Tibial nerve (tissue), 4 donors: ENCODE measurements around the gene ERO1B. TPM values are rescaled to one million over a fixed set of nuclear protein-coding genes. Genes with fewer than 3 reads are reported as not detected.

ENCODE experiments used
- DNase-seq, 2 donors: peaks; one replicate each; pipeline ENCODE4 v3.0.0-alpha.2; 2019; ENCODE audit warnings: low spot score in 2 of 2
- H3K27ac ChIP-seq, 4 donors: fragments of 200-600 bp; sonication (generic) in 3 of 4; one replicate each; pipeline ENCODE4 v1.5.1; 2017 to 2019; ENCODE audit warnings: mild to moderate bottlenecking in 1 of 4
- H3K27me3 ChIP-seq, 2 donors: fragments of 200-600 bp; sonication (generic) in 1 of 2; one replicate each; pipeline versions ENCODE4 v1.5.1 to v1.6.0; 2017 to 2019
- H3K36me3 ChIP-seq, 3 donors: fragments of 200-600 bp; sonication (generic); one replicate each; pipeline ENCODE4 v1.5.1; 2018 to 2019
- H3K4me1 ChIP-seq, 4 donors: fragments of 200-600 bp; sonication (generic) in 3 of 4; one replicate each; pipeline ENCODE4 v1.5.1; 2017 to 2019
- H3K4me3 ChIP-seq, 4 donors: fragments of 200-600 bp; sonication (generic) in 3 of 4; one replicate each; pipeline ENCODE4 v1.5.1; 2017 to 2019; ENCODE audit warnings: mild to moderate bottlenecking in 1 of 4, moderate library complexity in 1 of 4
- H3K9me3 ChIP-seq, 4 donors: fragments of 200-600 bp; sonication (generic) in 3 of 4; one replicate each; pipeline ENCODE4 v1.5.1; 2017 to 2019
- CTCF ChIP-seq, 5 experiments: fragments of 200-600 bp in 3 of 5; fragments of 450-650 bp in 2 of 5; sonication (generic) in 3 of 5; IDR thresholded peaks; one replicate each; pipeline ENCODE4 v1.5.1; 2016 to 2019; ENCODE audit warnings: antibody characterized with exemption in 5 of 5, mild to moderate bottlenecking in 3 of 5, moderate library complexity in 2 of 5
- EP300 ChIP-seq, 2 donors: sonication (generic); formaldehyde crosslinking; IDR thresholded peaks; one replicate each; pipeline ENCODE4 v1.6.1; 2017; ENCODE audit warnings: antibody characterized with exemption in 2 of 2, mild to moderate bottlenecking in 1 of 2
- POLR2A ChIP-seq, 2 donors: fragments of 450-650 bp; IDR thresholded peaks; one replicate each; pipeline ENCODE4 v1.6.1; 2017; ENCODE audit warnings: antibody characterized with exemption in 2 of 2, mild to moderate bottlenecking in 2 of 2, moderate library complexity in 2 of 2
- WGBS, 2 donors: methylation state at CpG; one replicate each; pipeline ENCODE4 v1.1.5; 2018; 5-methylcytosine and 5-hydroxymethylcytosine counted together
- total RNA-seq, 4 donors: library from RNA; depleted of rRNA; stranded (reverse); fragments of >200 nt; gene quantifications; one replicate each; pipeline ENCODE4 v1.1.0, GENCODE V29; 2016

The ERO1B gene
- total RNA-seq, 4 donors from 2014 or later, result 12.9 to 16.6 (median 14.5) TPM

- 84 to 85% methylated on average over 1 of the region's 1 CpG for WGBS, 2 donors
- peaks cover 0 to 24% (median 0%) of the 10 kb centered on the region in 3 donors for H3K36me3 ChIP-seq
- no peak overlapping the region for H3K4me3 ChIP-seq
- H3K27me3 ChIP-seq, result no peaks in the 10 kb centered on the region
- no peak for TF ChIP-seq POLR2A (IDR thresholded peaks at IDR 0.05)
- no peak for TF ChIP-seq EP300 (IDR thresholded peaks at IDR 0.05)
- no peak for TF ChIP-seq CTCF (IDR thresholded peaks at IDR 0.05)
- H3K27ac ChIP-seq, result no peak overlapping the region
- no peaks in the 10 kb centered on the region for H3K4me1 ChIP-seq
- no peaks in the 10 kb centered on the region for H3K9me3 ChIP-seq
- no peak for DNase-seq
Measured at GRCh38 chr1:236220473-236220872, 61.3 kb downstream of the ERO1B start.

DNA sequence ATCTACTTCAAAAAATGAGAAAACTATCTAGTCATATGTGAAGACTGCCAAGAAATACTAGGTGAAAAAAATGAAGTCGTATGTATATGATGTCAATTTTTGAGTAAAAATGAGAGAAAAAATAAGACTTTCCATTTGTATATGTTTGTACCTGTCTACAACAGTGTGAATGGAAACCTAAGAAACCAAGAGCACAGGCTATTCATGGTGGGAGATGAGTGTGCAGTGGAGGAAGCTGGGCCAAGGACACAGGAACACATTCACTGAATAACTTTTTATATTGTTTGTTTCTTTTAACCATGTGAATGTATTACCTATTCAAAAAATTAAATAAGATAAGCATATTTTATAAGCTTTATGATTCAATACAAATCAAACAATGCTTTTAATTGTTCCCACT lies 67.0 kb downstream of the ERO1B start:
- Histone ChIP-seq H3K27ac (no peak overlapping the region), H3K4me1 (no peaks in the 10 kb centered on the region), H3K4me3 (no peak overlapping the region), H3K36me3 (peaks cover 0 to 43% (median 0%) of the 10 kb centered on the region in 3 donors), H3K27me3 (no peaks in the 10 kb centered on the region), H3K9me3 (no peaks in the 10 kb centered on the region)
- DNase-seq, result no peak
- no peak for TF ChIP-seq EP300 (IDR thresholded peaks at IDR 0.05)
- no peak for TF ChIP-seq CTCF (IDR thresholded peaks at IDR 0.05)
- no peak for TF ChIP-seq POLR2A (IDR thresholded peaks at IDR 0.05)
- WGBS, 2 donors, result 71% methylated on average over 1 of the region's 1 CpG

DNA sequence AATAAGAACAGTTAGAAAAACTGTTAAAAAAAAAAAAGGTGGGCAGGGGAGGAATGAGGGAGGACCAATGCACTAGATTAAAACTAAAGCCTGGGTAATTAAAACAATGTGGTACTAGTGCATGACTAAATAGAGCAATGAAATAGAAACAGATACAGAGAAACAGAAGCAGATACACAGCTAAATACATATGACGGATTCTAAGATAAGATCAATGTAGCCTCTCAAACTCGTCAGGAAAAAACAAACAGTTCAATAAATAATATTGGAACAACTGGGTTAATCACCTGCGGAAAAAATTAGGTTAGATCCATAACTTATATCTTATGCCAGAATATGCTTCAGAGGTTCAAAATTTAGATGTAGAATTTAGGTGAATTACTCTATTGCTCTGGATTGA lies 68.2 kb downstream of the ERO1B start:
- peaks cover 0 to 48% (median 0%) of the 10 kb centered on the region in 3 donors for H3K36me3 ChIP-seq
- H3K4me3 ChIP-seq, result no peak overlapping the region
- TF ChIP-seq EP300 (IDR thresholded peaks at IDR 0.05) (no peak), POLR2A (IDR thresholded peaks at IDR 0.05) (no peak), CTCF (IDR thresholded peaks at IDR 0.05) (no peak)
- no peaks in the 10 kb centered on the region for H3K27me3 ChIP-seq
- no peaks in the 10 kb centered on the region for H3K4me1 ChIP-seq
- no peaks in the 10 kb centered on the region for H3K9me3 ChIP-seq
- no peak overlapping the region for H3K27ac ChIP-seq
- no peak for DNase-seq
- WGBS, 2 donors, result 90 to 98% methylated on average over 3 of the region's 3 CpGs

DNA sequence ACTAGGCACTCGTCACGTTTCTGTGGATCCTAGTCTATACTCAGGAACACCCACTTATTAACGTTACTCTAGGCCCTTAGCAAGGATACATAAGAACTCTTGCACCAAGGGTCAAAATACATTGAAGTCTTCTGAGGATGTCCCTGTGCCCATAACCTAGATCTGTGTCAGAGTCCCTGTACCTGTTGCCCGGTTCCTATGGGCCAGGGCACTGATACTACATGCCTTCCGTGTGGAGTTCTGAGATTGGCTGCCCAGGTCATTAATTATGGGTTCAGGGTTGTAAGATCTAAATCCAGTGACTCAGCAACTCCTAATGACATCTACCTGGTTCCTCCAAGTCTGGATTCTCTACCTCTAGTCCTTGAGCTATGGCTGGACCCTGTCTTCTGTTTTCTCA lies 69.9 kb downstream of the ERO1B start:
- no peak for TF ChIP-seq CTCF (IDR thresholded peaks at IDR 0.05)
- TF ChIP-seq POLR2A (IDR thresholded peaks at IDR 0.05), result no peak
- TF ChIP-seq EP300 (IDR thresholded peaks at IDR 0.05), result no peak
- H3K27me3 ChIP-seq, result no peaks in the 10 kb centered on the region
- H3K4me1 ChIP-seq, result peaks cover 0 to 7% (median 0%) of the 10 kb centered on the region in 4 donors
- H3K4me3 ChIP-seq, result no peak overlapping the region
- no peak for DNase-seq
- WGBS, 2 donors, result 95 to 98% methylated on average over 5 of the region's 5 CpGs
- no peak overlapping the region for H3K27ac ChIP-seq
- peaks cover 0 to 48% (median 0%) of the 10 kb centered on the region in 3 donors for H3K36me3 ChIP-seq
- no peaks in the 10 kb centered on the region for H3K9me3 ChIP-seq

DNA sequence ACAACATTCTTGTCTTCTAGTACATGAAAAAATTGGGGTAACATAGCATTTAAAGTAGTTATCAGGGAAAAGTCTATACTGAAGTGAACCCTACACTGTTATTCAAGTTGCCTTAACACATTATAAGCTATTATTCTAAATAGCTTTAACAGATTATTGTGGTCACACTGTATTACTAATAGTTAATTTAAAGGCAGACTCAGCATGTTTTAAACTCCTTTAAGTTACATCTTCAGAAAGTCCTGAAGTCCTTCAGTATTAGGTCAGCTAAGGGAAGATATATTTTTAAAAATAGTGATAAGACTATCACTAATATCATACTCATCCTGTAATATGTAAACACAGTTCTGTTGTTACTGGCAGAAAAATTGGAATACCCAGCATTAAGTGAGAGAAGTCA lies 72.0 kb downstream of the ERO1B start:
- Histone ChIP-seq H3K4me3 (no peak overlapping the region), H3K27me3 (no peaks in the 10 kb centered on the region), H3K4me1 (peaks cover 0 to 11% (median 0%) of the 10 kb centered on the region in 4 donors), H3K36me3 (peaks cover 0 to 56% (median 0%) of the 10 kb centered on the region in 3 donors), H3K9me3 (no peaks in the 10 kb centered on the region), H3K27ac (no peak overlapping the region)
- TF ChIP-seq POLR2A (IDR thresholded peaks at IDR 0.05) (no peak), EP300 (IDR thresholded peaks at IDR 0.05) (no peak), CTCF (IDR thresholded peaks at IDR 0.05) (no peak)
- no peak for DNase-seq
